Endothelial cell (in vitro differentiated cells): ENCODE data around the gene IFNA5. TPM values are rescaled to one million over a fixed set of nuclear protein-coding genes. Genes with fewer than 3 reads are reported as not detected.

Experiments
- DNase-seq: peaks from one replicate; pipeline ENCODE4 v3.0.0; 2021; ENCODE audit warnings: low spot score
- H3K27ac Mint-ChIP-seq: one replicate; pipeline ENCODE4 v1.8.0; 2021; ENCODE audit warnings: mixed read lengths, inconsistent platforms; ENCODE audit not compliant: unreplicated experiment
- H3K27me3 Mint-ChIP-seq: one replicate; pipeline ENCODE4 v1.8.0; 2021; ENCODE audit warnings: mild to moderate bottlenecking, moderate library complexity, mixed read lengths, inconsistent platforms; ENCODE audit not compliant: unreplicated experiment
- H3K36me3 Mint-ChIP-seq: one replicate; pipeline ENCODE4 v1.8.0; 2021; ENCODE audit warnings: mild to moderate bottlenecking, low read depth, mixed read lengths, inconsistent platforms; ENCODE audit not compliant: unreplicated experiment
- H3K4me1 Mint-ChIP-seq: one replicate; pipeline ENCODE4 v1.8.0; 2021; ENCODE audit warnings: mild to moderate bottlenecking, mixed read lengths, inconsistent platforms; ENCODE audit not compliant: unreplicated experiment
- H3K4me3 Mint-ChIP-seq: one replicate; pipeline ENCODE4 v1.8.0; 2021; ENCODE audit warnings: mild to moderate bottlenecking, mixed read lengths, inconsistent platforms; ENCODE audit not compliant: unreplicated experiment
- H3K9me3 Mint-ChIP-seq: one replicate; pipeline ENCODE4 v1.8.0; 2021; ENCODE audit warnings: mixed read lengths, inconsistent platforms; ENCODE audit not compliant: unreplicated experiment
- CTCF ChIP-seq: fragments of 200-600 bp; sonication (generic); IDR thresholded peaks from one replicate; pipeline ENCODE4 v1.5.0; 2021; ENCODE audit warnings: antibody characterized with exemption; ENCODE audit not compliant: unreplicated experiment
- total RNA-seq: library from RNA; stranded (reverse); fragmentation: NEBNext Ultra II Directional; extraction: Animal tissue kit (Norgen Biotek cat#: 25700); gene quantifications from one replicate; pipeline ENCODE4 v1.2.1, GENCODE V29; 2021; ENCODE audit not compliant: unreplicated experiment

The IFNA5 gene
- total RNA-seq, 1 donor from 2014 or later, result not detected

GRCh38 chr9:21316032-21316842, 11.1 kb upstream of the IFNA5 start:
- H3K36me3 Mint-ChIP-seq, result no peaks in the 10 kb centered on the region
- H3K4me3 Mint-ChIP-seq, result no peak overlapping the region
- no peak for TF ChIP-seq CTCF
- H3K4me1 Mint-ChIP-seq, result peaks cover 5% of the 10 kb centered on the region
- no peak overlapping the region for H3K27ac Mint-ChIP-seq
- DNase-seq, result no peak
- H3K9me3 Mint-ChIP-seq, result no peaks in the 10 kb centered on the region
- H3K27me3 Mint-ChIP-seq, result peaks cover 3% of the 10 kb centered on the region

GRCh38 chr9:21314152-21314551, 9.0 kb upstream of the IFNA5 start:
- H3K36me3 Mint-ChIP-seq, result no peaks in the 10 kb centered on the region

GRCh38 chr9:21311889-21312288, 6.8 kb upstream of the IFNA5 start:
- Mint-ChIP-seq H3K9me3 (no peaks in the 10 kb centered on the region), H3K36me3 (no peaks in the 10 kb centered on the region)

More at GRCh38 chr9:21314152-21314551, 9.0 kb upstream of the IFNA5 start:
- H3K27me3 Mint-ChIP-seq, result peaks cover 3% of the 10 kb centered on the region
- no peak overlapping the region for H3K27ac Mint-ChIP-seq
- no peaks in the 10 kb centered on the region for H3K9me3 Mint-ChIP-seq
- H3K4me1 Mint-ChIP-seq, result peaks cover 5% of the 10 kb centered on the region
- no peak overlapping the region for H3K4me3 Mint-ChIP-seq
- TF ChIP-seq CTCF, result no peak
- no peak for DNase-seq

GRCh38 chr9:21295992-21296391, 9.1 kb downstream of the IFNA5 start:
- H3K36me3 Mint-ChIP-seq, result no peaks in the 10 kb centered on the region
- peaks cover 2% of the 10 kb centered on the region for H3K4me1 Mint-ChIP-seq
- no peaks in the 10 kb centered on the region for H3K9me3 Mint-ChIP-seq

More at GRCh38 chr9:21311889-21312288, 6.8 kb upstream of the IFNA5 start:
- no peaks in the 10 kb centered on the region for H3K4me1 Mint-ChIP-seq
- DNase-seq, result no peak
- no peak overlapping the region for H3K27ac Mint-ChIP-seq
- no peak for TF ChIP-seq CTCF
- H3K27me3 Mint-ChIP-seq, result peaks cover 3% of the 10 kb centered on the region
- no peak overlapping the region for H3K4me3 Mint-ChIP-seq

More at GRCh38 chr9:21295992-21296391, 9.1 kb downstream of the IFNA5 start:
- Mint-ChIP-seq H3K4me3 (no peak overlapping the region), H3K27ac (no peak overlapping the region), H3K27me3 (no peaks in the 10 kb centered on the region)
- no peak for TF ChIP-seq CTCF
- no peak for DNase-seq
